Stomach (tissue), 9 donors: ENCODE data around the gene PIP. TPM values are rescaled to one million over a fixed set of nuclear protein-coding genes. Genes with fewer than 3 reads are reported as not detected.

ENCODE experiments used
- DNase-seq, 2 donors: peaks; one replicate each; pipeline versions ENCODE4 v3.0.0 to v3.0.0-alpha.2; 2013 to 2019
- H3K27ac ChIP-seq, 5 donors: fragments of 200-600 bp in 4 of 5; sonication (generic) in 4 of 5; one replicate each; pipeline ENCODE4 v1.5.1; 2013 to 2019; ENCODE audit warnings: mild to moderate bottlenecking in 1 of 5, moderate library complexity in 1 of 5
- H3K27me3 ChIP-seq, 3 donors: fragments of 200-600 bp; sonication (generic); one replicate each; pipeline ENCODE4 v1.5.1; 2017 to 2019; ENCODE audit warnings: mixed run types in 1 of 3
- H3K36me3 ChIP-seq, 4 donors: fragments of 200-600 bp; sonication (generic); 1 replicate in 3 of 4; 2 replicates in 1 of 4; pipeline ENCODE4 v1.5.1; 2016 to 2019
- H3K4me1 ChIP-seq, 4 donors: fragments of 200-600 bp; sonication (generic); one replicate each; pipeline ENCODE4 v1.5.1; 2016 to 2019
- H3K4me3 ChIP-seq, 4 donors: fragments of 200-600 bp; sonication (generic) in 3 of 4; one replicate each; pipeline ENCODE4 v1.5.1; 2016 to 2019; ENCODE audit warnings: mild to moderate bottlenecking in 1 of 4
- H3K9me3 ChIP-seq, 4 donors: fragments of 200-600 bp; sonication (generic); one replicate each; pipeline ENCODE4 v1.5.1; 2016 to 2019
- CTCF ChIP-seq, 7 experiments: fragments of 450-650 bp in 4 of 7; fragments of 200-600 bp in 3 of 7; sonication (generic) in 3 of 7; IDR thresholded peaks; one replicate each; pipeline ENCODE4 v1.5.1; 2016 to 2019; ENCODE audit warnings: antibody characterized with exemption in 7 of 7, control low read depth in 2 of 7, mild to moderate bottlenecking in 1 of 7
- EP300 ChIP-seq: sonication (generic); formaldehyde crosslinking; IDR thresholded peaks from one replicate; pipeline ENCODE4 v1.6.1; 2017; ENCODE audit warnings: antibody characterized with exemption
- POLR2A ChIP-seq, 4 donors: fragments of 450-650 bp; IDR thresholded peaks; one replicate each; pipeline ENCODE4 v1.6.1; 2016; ENCODE audit warnings: antibody characterized with exemption in 4 of 4, control low read depth in 2 of 4, mild to moderate bottlenecking in 1 of 4, moderate library complexity in 1 of 4
- POLR2AphosphoS5 ChIP-seq, 3 donors: sonication (generic); formaldehyde crosslinking; IDR thresholded peaks; one replicate each; pipeline ENCODE4 v1.6.1; 2016; ENCODE audit warnings: antibody characterized with exemption in 3 of 3
- WGBS, 5 donors: extraction: QIAGEN DNeasy Blood & Tissue Kit in 3 of 5; methylation state at CpG; one replicate each; pipeline versions ENCODE4 v1.1.5 to v1.1.7; 2013 to 2018; 5-methylcytosine and 5-hydroxymethylcytosine counted together
- intact Hi-C: fragments of 100-400 bp; cut with DNase I; formaldehyde crosslinking; loops from one replicate; pipeline ENCODE4 v1.15.1; 2023; ENCODE audit warnings: low total_unique reads
- polyA plus RNA-seq, 3 donors: library from polyadenylated mRNA; stranded (reverse); fragments of 200-250 nt; gene quantifications; one replicate each; pipeline ENCODE4 v1.2.3, GENCODE V29; 2013
- total RNA-seq, 5 donors: library from RNA; depleted of rRNA; stranded (reverse); fragments of >200 nt; gene quantifications; one replicate each; pipeline versions ENCODE4 v1.1.0 to v1.2.3, GENCODE V29; 2014 to 2016
- donor health status: healthy with polysubstance abuse.
- donor health status: Bipolar disorder and iron deficiency.
- donor health status: healthy.

PIP gene
- total and polyA plus RNA-seq, 8 donors = 0.45 TPM; not detected in 7

GRCh38 chr7:143185551-143185950 is 53.7 kb downstream of the PIP start:
- intact Hi-C loops = no loop called here
- no peaks in the 10 kb centered on the region for H3K4me1 ChIP-seq
- 56 to 67% (median 60%) methylated on average over 1 of the region's 1 CpG for WGBS, 5 donors
- no peaks in the 10 kb centered on the region for H3K9me3 ChIP-seq
- H3K4me3 ChIP-seq = no peak overlapping the region
- H3K36me3 ChIP-seq = no peaks in the 10 kb centered on the region
- no peaks in the 10 kb centered on the region for H3K27me3 ChIP-seq
- DNase-seq = no peak
- TF ChIP-seq CTCF (IDR thresholded peaks at IDR 0.05) (no peak), POLR2AphosphoS5 (IDR thresholded peaks at IDR 0.05) (no peak)
- no peak overlapping the region for H3K27ac ChIP-seq

- no peak for DNase-seq
Observed at GRCh38 chr7:143188994-143189393, 57.1 kb downstream of the PIP start.

More at GRCh38 chr7:143188994-143189393, 57.1 kb downstream of the PIP start:
- H3K27me3 ChIP-seq = no peaks in the 10 kb centered on the region
- no peak overlapping the region for H3K27ac ChIP-seq
- WGBS, 5 donors = 51 to 62% (median 57%) methylated on average over 6 of the region's 6 CpGs
- no peaks in the 10 kb centered on the region for H3K9me3 ChIP-seq
- H3K4me1 ChIP-seq = no peaks in the 10 kb centered on the region
- intact Hi-C loops = no loop called here
- H3K4me3 ChIP-seq = no peak overlapping the region
- TF ChIP-seq POLR2A (IDR thresholded peaks at IDR 0.05) (no peak), CTCF (IDR thresholded peaks at IDR 0.05) (no peak), EP300 (no peak), POLR2AphosphoS5 (IDR thresholded peaks at IDR 0.05) (no peak)
- no peaks in the 10 kb centered on the region for H3K36me3 ChIP-seq

Other genes with a start within 250 kb of the PIP start
- gene TRPV6, start 246.3 kb upstream of the PIP start, total RNA-seq = 10 to 100 TPM in 2 of 5 donors, 1 to 10 TPM in 2, not detected in 1; 2.6 to 11.7 (median 10.3) TPM
- 1 to 10 TPM; 4.7 to 7.7 (median 7.4) TPM for gene TRPV6, start 246.3 kb upstream of the PIP start, polyA plus RNA-seq
- not detected for gene TRPV5, start 198.3 kb upstream of the PIP start, total RNA-seq
- gene TRPV5, start 198.3 kb upstream of the PIP start, polyA plus RNA-seq = not detected
- gene LLCFC1, start 192.6 kb upstream of the PIP start, total RNA-seq = not detected
- gene LLCFC1, start 192.6 kb upstream of the PIP start, polyA plus RNA-seq = under 1 TPM in 1 of 3 donors, not detected in 2; 0.18 TPM
- 1 to 10 TPM in 1 of 5 donors, not detected in 4; 1.5 TPM for gene KEL, start 169.7 kb upstream of the PIP start, total RNA-seq
- under 1 TPM in 1 of 3 donors, not detected in 2; 0.85 TPM for gene KEL, start 169.7 kb upstream of the PIP start, polyA plus RNA-seq
- gene OR9A2, start 104.9 kb upstream of the PIP start, total RNA-seq = not detected
- not detected for gene OR9A2, start 104.9 kb upstream of the PIP start, polyA plus RNA-seq
- gene OR6V1, start 79.7 kb upstream of the PIP start, total RNA-seq = not detected
- gene OR6V1, start 79.7 kb upstream of the PIP start, polyA plus RNA-seq = not detected
- not detected for gene TAS2R39, start 51.3 kb downstream of the PIP start, total RNA-seq
- not detected for gene TAS2R39, start 51.3 kb downstream of the PIP start, polyA plus RNA-seq
- gene TAS2R40, start 90.0 kb downstream of the PIP start, total RNA-seq = not detected
- not detected for gene TAS2R40, start 90.0 kb downstream of the PIP start, polyA plus RNA-seq
- 100 to 1,000 TPM in 4 of 5 donors, 10 to 100 TPM in 1; 71.8 to 305 (median 164) TPM for gene GSTK1, start 131.4 kb downstream of the PIP start, total RNA-seq
- gene GSTK1, start 131.4 kb downstream of the PIP start, polyA plus RNA-seq = 100 to 1,000 TPM; 118 to 177 (median 141) TPM
- 1 to 10 TPM in 4 of 5 donors, under 1 TPM in 1; 0.89 to 9.6 (median 4.6) TPM for gene TMEM139, start 152.9 kb downstream of the PIP start, total RNA-seq
- gene TMEM139, start 152.9 kb downstream of the PIP start, polyA plus RNA-seq = 10 to 100 TPM in 1 of 3 donors, 1 to 10 TPM in 2; 5.3 to 15.3 (median 8.4) TPM
- gene CASP2, start 156.3 kb downstream of the PIP start, total RNA-seq = 10 to 100 TPM; 10.5 to 27.7 (median 22.0) TPM
- gene CASP2, start 156.3 kb downstream of the PIP start, polyA plus RNA-seq = 1 to 10 TPM; 4.6 to 7.0 (median 5.0) TPM
- not detected for gene CLCN1, start 184.0 kb downstream of the PIP start, total RNA-seq
- under 1 TPM in 1 of 3 donors, not detected in 2; 0.28 TPM for gene CLCN1, start 184.0 kb downstream of the PIP start, polyA plus RNA-seq
- gene FAM131B, start 230.6 kb downstream of the PIP start, total RNA-seq = 10 to 100 TPM in 1 of 5 donors, 1 to 10 TPM in 1, under 1 TPM in 2, not detected in 1; 0.29 to 14.0 (median 0.95) TPM
- under 1 TPM; 0.33 to 0.56 (median 0.46) TPM for gene FAM131B, start 230.6 kb downstream of the PIP start, polyA plus RNA-seq
- gene ZYX, start 249.3 kb downstream of the PIP start, total RNA-seq = 100 to 1,000 TPM in 1 of 5 donors, 10 to 100 TPM in 4; 20.6 to 102 (median 64.0) TPM
- 10 to 100 TPM; 73.4 to 79.2 (median 74.1) TPM for gene ZYX, start 249.3 kb downstream of the PIP start, polyA plus RNA-seq